NCI-H146 (cell line): ENCODE data around the gene FRMD7.
"Not testable (repeated sequence)": the region's sequence is repeated elsewhere in the genome, so short reads cannot be mapped to it uniquely, and the experiment has no call there.

Experiments
- DNase-seq: peaks from one replicate; lab custom pipeline; 2025; lab: John Stamatoyannopoulos, UW

The FRMD7 gene, protein sequence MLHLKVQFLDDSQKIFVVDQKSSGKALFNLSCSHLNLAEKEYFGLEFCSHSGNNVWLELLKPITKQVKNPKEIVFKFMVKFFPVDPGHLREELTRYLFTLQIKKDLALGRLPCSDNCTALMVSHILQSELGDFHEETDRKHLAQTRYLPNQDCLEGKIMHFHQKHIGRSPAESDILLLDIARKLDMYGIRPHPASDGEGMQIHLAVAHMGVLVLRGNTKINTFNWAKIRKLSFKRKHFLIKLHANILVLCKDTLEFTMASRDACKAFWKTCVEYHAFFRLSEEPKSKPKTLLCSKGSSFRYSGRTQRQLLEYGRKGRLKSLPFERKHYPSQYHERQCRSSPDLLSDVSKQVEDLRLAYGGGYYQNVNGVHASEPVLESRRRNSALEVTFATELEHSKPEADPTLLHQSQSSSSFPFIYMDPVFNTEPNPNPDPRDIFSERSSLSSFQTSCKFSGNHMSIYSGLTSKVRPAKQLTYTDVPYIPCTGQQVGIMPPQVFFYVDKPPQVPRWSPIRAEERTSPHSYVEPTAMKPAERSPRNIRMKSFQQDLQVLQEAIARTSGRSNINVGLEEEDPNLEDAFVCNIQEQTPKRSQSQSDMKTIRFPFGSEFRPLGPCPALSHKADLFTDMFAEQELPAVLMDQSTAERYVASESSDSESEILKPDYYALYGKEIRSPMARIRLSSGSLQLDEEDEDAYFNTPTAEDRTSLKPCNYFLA

DNA sequence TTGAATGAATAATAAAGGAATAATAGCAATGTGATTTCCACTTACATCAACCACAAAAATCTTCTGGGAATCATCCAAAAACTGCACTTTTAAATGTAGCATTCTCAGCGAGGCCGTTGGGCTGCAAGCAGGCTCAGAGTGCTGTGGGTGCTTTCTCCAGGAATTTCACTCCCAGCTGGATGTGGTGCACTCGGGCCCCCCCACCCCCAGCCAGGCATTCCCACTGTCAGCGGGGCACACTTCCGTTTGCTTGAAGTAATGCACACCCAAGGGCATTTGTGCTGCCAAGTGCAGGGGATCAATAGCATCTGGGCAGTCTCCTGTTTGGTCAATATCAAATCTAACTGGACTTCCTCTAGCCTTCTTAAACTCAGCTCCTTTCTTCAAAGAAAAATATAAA lies at the start of gene FRMD7:
TSS of gene FRMD7 (minus strand) at position 278 of the 400 bp plus-strand sequence. CDS start at position 102, 176 bp downstream.
- no peak for DNase-seq

DNA sequence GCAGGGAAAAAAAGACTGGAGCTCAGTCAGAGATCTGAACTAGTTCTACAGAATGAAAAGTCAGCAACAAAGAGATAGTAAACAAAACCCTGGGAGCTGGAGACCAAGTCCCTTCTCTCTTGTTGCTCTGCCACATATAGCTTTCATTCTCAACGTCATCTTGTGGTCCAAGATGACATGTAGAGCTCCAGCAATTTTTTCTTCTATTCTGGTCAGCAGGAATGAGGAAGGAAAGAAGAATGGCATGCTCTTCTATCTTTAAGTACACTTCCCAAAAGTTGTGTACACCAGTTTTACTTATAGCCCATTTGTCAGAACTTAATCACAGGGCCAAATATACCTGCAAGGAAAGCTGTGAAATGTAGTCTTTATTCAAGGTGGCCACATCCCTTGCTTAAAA lies 45.8 kb upstream of the FRMD7 start:
- no peak for DNase-seq

DNA sequence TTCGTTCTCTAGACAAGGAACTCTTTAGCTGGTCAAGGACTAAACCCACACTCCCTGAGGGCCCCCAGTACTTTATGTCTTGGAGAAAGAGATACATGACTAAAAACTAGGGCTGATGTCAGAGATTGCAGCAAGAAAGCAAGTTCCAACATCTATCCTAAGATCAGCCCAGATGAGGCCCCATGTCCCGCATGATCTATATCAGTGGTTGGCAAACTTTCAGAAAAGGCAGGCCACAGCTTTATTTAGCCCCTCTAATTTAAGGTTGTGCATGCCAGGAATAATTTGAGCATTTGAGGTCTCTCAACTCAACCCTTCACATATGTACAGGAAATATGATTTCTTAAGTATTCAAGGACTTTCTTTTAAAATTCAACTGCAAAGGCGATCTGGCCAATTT lies 44.1 kb upstream of the FRMD7 start:
- no peak for DNase-seq

DNA sequence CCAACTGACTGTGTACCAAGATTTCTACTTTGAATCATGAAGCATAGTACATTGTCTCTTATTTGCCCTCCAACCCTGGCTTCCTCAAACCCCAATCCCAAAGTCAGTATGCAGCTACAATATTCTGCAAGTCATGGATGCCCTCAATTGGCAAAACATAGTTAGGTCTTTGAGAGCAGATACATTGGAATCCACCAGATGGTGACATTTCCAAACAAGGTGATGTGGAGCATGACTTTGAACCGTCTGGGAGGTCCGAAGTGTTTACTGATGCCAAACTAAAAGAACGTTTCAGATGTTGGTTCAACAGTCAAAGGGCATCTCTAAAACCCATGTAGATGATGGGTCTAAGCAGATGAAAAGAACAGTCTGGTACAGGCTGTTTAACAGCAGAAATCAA lies 43.7 kb upstream of the FRMD7 start:
- peak; percentile 1 for DNase-seq

DNA sequence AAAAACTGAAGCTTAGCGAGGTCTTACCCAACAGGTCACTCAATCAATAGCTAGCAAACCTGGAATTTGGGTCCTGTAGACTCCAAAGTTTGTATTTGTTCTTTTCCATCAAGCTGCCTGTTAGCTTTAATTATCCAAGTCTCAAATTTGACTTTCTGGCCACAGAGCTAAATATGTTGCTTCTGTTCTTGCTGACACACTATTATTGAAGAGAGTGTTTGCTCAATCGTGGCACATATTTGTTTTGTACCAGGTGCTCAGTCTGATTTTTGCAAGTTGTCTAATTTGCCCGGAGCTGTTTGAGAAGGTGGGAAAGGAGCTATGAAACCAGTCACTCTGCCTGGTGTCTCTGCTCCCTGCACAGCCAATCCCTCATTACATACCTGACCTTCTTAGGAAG lies 41.7 kb upstream of the FRMD7 start:
- DNase-seq, result peak; percentile 81

DNA sequence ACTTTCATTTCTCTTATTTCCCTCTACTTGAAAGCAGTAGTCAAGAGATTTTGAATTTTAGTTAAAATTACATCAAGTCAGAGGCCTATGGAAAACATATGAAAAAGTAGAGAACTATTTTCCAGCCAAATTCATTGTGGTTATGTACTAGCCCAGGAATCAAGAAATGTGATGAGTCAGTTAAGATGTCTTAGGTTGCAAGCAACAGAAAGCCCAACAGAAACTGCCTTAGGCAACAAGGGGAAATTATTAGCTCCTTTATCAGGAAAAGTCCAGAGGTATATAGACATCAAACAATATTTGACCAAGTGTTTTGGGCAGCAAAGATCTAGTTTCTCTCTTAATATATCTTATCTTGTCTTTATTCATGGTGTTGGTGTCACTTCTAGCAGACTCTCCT lies 37.8 kb upstream of the FRMD7 start:
- no peak for DNase-seq

DNA sequence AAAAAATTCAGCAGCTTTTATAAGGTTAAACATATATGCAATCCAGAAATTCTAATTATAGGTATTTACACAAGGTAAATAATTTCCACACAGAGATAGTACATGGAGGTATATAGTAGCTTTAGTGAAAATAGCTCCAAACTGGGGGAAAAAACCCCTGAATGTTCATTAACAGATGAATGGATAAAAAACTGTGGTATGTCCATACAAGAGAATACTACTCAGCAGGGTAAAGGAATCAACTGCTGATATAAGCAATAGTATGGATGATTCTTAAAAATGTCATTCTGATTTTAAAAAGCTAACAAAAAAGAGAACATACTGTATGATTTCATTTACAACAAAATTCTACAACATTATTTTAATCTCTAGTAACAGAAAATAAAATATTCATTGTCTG lies 37.2 kb upstream of the FRMD7 start:
- no peak for DNase-seq

DNA sequence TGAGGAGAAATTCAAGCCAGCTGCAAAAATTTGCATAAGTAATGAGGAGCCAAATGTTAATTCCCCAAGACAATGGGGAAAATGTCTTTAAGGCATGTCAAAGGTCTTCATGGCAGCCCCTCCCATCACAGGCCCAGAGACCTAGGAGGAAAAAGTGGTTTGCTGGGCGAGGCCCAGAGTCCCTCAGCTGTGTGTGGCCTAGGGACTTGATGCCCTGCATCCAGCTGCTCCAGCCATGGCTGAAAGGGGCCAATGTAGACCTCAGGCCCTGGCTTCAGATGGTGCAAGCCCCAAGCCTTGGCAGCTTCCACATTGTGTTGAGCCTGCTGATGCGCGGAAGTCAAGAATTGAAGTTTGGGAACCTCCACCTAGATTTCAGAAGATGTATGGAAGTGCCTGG lies 35.3 kb upstream of the FRMD7 start:
- DNase-seq, result not testable (repeated sequence)

DNA sequence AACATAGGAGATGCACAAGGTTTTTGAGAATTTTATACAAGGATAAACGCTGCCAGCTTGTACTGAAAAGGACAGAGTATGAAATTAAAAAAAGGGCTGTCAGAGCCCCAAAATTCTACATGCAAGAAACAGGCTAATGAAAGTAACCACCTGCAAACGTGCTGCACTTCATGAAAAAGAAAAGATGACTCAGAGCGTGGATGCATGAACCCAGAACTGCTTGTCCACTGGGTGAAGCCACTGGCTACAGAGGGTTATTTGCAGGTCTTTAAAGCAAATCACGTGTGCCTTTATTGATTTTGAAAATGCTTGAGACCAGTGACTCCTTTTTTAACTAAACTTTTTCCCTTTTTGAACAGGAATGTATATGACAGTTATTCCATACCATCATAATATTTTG lies 25.3 kb upstream of the FRMD7 start:
- no peak for DNase-seq

DNA sequence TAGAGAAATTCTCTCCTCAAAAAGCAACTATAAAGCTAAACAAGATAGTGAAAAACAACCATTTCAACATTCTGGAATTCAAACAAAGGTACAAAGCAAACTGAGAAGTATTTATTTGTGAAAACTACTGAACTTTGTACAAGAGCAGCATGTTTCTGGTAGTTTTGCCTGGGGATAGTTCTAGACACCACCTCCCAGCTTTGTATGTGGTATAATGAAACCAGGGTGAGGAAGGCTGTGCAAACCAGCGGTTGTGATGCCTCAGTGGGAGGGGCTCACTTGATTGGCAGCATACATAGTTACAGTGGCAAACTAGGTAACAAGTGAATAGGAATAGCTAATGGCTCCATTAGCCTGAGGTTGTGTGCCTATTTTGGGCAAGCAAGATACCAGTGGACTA lies 18.6 kb upstream of the FRMD7 start:
- no peak for DNase-seq

DNA sequence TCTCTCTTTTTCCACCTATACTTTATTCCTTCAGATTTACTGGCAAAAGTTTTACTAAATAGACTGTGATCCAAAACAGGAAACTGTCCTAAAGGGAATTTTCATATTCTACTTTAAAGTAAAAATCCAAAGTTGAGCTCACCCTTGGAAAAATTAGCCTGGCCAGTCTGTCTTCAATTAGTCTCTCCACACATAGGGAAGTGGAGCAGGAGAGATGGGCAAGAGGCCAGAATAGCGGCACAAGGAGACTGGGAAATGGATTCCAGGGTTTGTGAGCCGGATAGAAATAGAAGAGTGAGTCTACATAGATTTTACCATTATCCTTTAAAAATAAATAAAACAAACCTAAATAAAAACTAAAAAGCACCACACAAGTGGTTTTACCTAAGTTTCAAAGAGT lies 16.2 kb upstream of the FRMD7 start:
- no peak for DNase-seq

DNA sequence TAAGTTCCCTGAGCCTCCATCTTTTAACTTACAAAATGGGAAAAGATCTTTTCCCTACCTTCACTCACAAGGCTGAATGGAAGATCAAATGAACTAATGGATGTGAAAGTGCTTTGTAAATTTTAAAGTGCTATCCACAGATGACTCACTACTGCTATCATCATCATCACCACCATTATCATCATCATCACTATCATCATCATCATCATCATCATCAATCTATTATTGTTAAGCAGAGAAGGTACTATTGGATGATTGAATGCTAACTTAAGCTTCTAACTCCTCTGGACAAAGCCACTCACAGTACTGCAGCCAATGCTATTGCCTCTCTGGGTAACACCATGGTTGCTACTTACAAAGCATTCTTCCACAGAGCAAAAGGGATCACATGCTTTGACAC lies 1.9 kb downstream of the FRMD7 start:
- no peak for DNase-seq

DNA sequence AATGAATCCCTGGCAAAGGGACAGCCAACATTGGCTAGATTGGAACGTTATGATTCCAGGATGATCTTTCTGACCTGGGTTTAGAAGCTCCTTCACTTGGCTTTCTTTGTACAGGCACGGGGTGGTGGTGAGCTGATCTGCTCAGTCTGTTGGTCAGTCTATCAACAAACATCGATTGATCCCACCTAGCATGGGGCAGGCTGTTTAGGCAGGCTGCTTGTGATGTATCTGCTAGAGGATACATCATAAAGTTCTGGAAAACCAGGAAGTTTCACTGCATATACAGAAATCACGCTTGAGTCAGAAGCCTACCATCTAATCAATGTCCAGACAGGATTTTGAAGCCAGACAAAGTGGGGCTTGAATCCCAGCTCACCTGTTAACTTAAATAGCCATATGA lies 6.9 kb downstream of the FRMD7 start:
- DNase-seq, result no peak

DNA sequence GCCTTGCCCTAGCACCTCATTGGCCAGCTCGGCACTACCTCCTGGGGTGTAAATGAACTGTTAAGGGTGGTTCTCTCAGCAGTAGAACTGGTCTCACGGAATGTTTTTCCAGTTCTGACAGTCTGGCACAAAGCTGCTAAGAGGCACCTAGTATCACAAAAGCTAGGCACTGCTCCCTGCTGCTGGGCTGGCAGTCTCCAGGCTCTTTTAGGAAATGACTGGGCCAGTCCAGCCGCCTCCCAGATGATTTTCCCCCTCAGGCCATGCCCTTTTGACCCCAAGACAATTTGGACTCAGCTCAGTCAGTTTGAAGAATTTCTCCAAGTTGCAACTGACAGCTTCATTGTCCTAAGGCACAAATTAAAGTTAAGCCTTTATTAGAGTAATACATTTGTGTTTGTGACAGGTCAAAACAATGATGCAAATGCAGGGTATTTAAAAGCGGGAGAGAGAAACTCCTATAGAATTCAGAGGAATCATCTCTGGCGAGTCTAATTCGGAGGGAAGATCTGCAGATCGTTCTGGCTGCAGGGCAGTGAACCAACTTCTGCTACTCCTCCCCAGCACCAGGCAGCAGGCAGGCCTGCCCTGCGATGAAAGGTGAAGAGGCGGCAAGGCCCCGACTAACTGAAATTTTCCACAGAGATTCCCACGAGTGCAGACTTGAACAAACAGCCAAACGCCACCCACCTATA lies 7.9 kb downstream of the FRMD7 start:
- no peak for DNase-seq

DNA sequence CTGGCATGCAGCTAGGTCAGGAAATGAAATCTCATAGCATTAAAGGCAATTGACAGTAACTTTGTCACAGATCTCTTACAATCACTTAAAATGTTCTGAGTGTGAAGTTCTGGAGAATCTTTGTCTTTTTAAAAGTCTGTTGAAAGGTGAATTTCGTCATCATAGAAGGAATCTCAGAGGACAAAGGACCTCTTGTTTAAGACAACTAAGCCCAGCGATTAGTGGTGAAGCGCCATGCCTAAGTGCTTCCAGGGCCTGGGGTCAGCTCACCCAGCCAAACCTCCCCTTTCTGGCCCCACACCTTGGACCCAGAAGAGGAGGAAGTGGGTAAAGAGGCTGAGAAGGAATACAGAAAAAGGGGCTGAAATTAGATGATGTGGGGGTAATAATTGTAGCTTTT lies 8.5 kb downstream of the FRMD7 start:
- DNase-seq, result no peak

DNA sequence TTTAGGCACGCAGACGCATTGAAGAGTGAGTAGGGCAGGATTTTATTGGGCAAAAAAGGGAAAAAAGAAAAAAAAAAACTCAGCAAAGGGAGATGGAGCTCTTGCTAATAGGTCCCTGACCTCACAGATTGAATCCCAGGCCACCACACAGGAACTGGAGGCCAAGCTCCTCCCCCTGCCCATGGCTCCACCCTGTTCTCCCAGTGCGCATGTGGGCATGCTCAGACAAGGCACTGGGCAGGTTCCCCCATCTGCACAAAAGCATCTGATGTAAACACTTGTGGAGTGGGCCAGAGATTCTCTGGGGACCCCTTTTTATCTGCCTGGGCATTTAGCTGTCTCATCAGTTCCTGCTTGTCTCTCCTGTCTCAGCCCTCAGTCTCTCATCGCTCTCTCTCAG lies 9.5 kb downstream of the FRMD7 start:
- DNase-seq, result no peak

DNA sequence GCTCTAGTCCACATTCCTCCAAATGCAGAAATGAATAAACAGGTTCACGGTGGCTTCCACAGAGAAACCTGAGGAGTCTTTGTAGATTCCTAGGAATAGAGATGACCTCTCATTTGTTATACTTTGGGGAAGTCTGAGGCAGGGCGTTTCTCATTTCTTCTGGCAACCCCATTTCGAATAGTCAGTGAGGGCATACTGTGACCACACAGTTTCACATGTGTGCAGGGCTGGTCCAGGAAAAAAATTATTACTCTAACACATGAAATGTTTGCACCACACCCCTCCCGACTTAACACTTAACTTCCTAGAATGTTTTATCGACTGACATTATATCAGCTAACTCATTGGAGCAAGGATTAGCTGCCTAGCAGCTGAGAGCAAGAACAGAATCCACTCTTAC lies 12.0 kb downstream of the FRMD7 start:
- DNase-seq, result no peak

DNA sequence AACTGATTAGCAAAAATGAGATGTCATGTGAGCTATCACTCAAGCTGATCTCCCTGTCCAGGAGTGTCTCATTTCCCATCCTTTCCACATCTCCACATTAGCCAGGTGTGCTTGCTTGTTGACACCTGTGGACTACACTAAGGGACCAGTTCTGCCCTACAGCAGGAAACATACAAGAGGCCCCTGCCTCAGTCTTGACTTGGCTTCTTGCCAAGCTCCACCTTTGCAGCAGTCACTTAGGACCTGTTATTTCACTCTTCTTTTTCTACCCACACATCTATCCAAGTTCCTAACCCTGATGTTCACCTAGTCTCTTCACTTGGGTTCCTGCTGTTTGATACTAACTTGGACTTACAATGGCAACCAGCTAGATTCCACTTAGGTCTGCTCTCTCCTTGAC lies 13.2 kb downstream of the FRMD7 start:
- DNase-seq, result peak; percentile 77

DNA sequence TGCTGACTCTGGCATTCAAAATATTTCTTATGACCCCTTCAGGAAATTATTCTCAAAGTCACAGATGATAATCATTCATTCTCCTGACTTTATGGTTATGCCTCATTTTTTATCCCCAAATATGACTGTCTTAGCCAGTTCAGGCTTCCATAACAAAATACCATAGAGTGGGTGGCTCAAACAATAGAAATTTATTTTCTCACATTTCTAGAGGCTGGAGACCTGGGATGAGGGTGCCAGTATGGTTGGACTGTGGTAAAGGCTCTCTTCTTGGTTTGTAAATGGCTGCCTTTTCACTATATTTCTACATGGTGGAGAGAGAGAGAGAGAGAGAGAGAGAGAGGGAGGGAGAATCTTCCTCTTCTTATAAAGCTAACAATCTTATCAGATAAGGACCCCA lies 20.5 kb downstream of the FRMD7 start:
- no peak for DNase-seq

DNA sequence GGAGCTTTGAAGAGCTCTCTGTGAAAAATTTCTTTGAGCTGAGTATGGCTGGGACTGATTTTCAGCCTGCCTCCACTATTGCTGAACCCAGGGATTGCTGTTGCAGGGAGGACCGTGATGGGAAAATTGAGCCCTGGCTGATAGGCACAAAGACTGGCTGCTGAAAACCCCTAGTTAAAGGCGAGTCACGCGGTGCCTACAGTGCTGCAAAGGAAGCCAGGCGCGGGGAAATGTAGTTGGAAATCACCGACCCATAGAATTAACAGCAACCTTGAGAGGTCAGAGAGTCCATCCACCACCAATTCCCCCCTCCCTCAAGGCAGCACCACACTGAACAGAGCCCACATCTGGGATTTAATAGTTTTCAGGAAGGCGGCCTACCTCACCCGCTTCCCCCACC lies 26.0 kb downstream of the FRMD7 start:
- DNase-seq, result no peak

DNA sequence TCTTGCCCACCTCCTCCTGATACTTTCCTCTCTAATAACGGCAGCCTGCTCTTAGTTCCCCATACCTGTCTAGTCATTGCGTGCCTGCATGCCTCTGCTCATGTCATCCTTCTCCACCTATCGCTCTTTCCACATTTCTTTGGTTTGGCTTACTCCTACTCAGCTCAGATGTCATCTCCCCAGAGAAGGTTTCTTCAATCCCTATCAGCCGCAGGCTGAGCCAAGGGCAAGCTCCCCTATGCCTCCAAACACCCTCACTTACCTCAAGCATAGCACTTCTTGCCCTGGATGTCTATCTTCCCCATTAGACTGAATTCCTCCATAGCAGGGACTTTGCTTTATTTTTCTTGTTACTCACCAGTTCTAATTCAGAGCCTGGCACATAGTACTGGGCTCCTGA lies 26.6 kb downstream of the FRMD7 start:
- DNase-seq, result no peak

DNA sequence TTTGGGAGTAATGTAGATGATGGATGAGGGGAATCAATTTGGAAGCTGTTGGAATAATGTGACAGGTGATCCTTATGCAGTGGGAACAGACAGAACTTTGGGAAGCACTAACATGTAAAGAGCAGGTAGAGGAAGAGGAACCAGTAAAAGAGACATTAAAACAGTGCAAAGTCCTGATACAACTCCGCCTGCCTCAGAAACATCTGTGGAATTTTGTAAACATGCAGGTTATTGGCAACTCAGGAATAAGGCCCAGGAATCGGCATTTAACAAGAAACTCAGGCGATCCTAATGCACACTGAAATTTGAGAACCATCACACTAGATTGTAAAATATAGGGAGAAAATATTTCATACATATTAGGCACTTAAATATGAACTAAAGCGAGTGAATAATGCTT lies 29.1 kb downstream of the FRMD7 start:
- not testable (repeated sequence) for DNase-seq

DNA sequence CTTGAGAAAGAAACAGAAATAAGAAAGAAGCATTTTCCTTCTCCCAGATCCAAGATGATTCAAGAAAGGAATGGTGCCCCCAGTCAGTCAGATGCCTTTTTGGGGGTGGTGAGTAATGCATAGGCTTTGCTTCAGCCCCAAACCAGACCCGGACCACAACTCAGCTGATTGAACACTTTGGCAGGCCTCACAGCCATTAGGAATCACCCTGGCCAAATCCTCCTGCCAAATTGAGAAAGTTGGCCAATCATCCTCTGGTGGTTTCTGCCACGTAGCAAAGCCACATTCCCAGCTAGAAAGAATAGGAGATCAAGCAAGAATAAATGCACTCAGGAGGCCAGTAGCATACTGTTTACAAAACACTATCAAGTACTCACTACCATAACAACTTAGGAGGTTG lies 33.7 kb downstream of the FRMD7 start:
- DNase-seq, result no peak
